ENCODE measurements around the gene C11orf87.

- TF ChIP-seq CTCF (IDR thresholded peaks at IDR 0.05): no peak
- TF ChIP-seq POLR2A (IDR thresholded peaks at IDR 0.05): no peak
These were observed 33.0 kb upstream of the C11orf87 start for GRCh38 chr11:109388982-109389381.
